AG10803 (cell line): Measurements from ENCODE around the gene TEP1.

Experiments used
- DNase-seq: peaks from one replicate; pipeline ENCODE4 v3.0.0; 2010; ENCODE audit warnings: low read depth
- H3K4me3 ChIP-seq: 2 replicates; pipeline ENCODE4 v1.5.1; 2011; ENCODE audit warnings: mild to moderate bottlenecking, low read length, control low read depth
- CTCF ChIP-seq: conservative IDR thresholded peaks from 2 replicates; pipeline ENCODE4 v1.5.1; 2011; ENCODE audit warnings: mild to moderate bottlenecking, low read length, control low read depth, inconsistent platforms

TEP1 gene

GRCh38 chr14:20418501-20418909 lies 5.2 kb upstream of the TEP1 start:
- TF ChIP-seq CTCF = no peak
- no peak overlapping the region for H3K4me3 ChIP-seq
- no peak for DNase-seq

- H3K4me3 ChIP-seq = no peak overlapping the region
- TF ChIP-seq CTCF = no peak
- DNase-seq = no peak
Measured at GRCh38 chr14:20417250-20418186, 4.2 kb upstream of the TEP1 start.

GRCh38 chr14:20416223-20416622 lies 2.9 kb upstream of the TEP1 start:
- H3K4me3 ChIP-seq = no peak overlapping the region
- TF ChIP-seq CTCF = no peak
- DNase-seq = no peak

GRCh38 chr14:20415782-20416206 lies 2.5 kb upstream of the TEP1 start:
- no peak overlapping the region for H3K4me3 ChIP-seq
- TF ChIP-seq CTCF = peak; percentile 80
- peak; percentile 58 for DNase-seq

GRCh38 chr14:20413744-20414082 lies 412 bp upstream of the TEP1 start:
- TF ChIP-seq CTCF = no peak
- no peak for DNase-seq
- peak overlapping the region; percentile 96 for H3K4me3 ChIP-seq

GRCh38 chr14:20412411-20412810 lies 890 bp downstream of the TEP1 start:
- DNase-seq = no peak
- TF ChIP-seq CTCF = no peak
- peak overlapping the region; percentile 96 for H3K4me3 ChIP-seq

- DNase-seq = peak; percentile 45
- no peak for TF ChIP-seq CTCF
- H3K4me3 ChIP-seq = no peak overlapping the region
Measured at GRCh38 chr14:20409226-20409625, 4.1 kb downstream of the TEP1 start.
